GM12873 (cell line): ENCODE measurements around the gene NT5C2.

Experiments used
- TF ChIP-seq, protein P1 (sequence below): IDR thresholded peaks from 2 replicates; pipeline ENCODE4 v1.5.1; 2012; ENCODE audit warnings: low read depth, mild to moderate bottlenecking, moderate library complexity, low read length, control low read depth; ENCODE audit not compliant: insufficient read depth; ENCODE audit errors: missing control alignments

NT5C2 gene

DNA sequence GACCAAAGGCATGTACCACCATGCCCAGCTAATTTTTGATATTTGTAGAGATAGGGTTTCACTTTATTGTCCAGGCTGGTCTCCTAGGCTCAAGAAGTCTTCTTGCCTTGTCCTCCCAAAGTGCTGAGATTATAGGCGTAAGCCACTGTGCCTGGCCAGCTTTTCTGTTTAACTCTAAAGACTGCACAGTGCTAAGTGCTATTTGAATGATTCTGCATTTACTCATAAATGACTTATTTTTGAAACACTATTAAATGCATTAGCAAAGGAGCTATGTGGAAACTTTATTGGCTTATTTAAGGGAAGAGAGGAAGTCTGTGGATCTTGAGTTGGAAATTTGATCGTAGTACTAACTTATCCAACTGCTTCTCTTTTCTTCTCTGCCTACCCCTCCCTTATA, 89.1 kb downstream of the NT5C2 start:
- TF ChIP-seq, protein P1, sequence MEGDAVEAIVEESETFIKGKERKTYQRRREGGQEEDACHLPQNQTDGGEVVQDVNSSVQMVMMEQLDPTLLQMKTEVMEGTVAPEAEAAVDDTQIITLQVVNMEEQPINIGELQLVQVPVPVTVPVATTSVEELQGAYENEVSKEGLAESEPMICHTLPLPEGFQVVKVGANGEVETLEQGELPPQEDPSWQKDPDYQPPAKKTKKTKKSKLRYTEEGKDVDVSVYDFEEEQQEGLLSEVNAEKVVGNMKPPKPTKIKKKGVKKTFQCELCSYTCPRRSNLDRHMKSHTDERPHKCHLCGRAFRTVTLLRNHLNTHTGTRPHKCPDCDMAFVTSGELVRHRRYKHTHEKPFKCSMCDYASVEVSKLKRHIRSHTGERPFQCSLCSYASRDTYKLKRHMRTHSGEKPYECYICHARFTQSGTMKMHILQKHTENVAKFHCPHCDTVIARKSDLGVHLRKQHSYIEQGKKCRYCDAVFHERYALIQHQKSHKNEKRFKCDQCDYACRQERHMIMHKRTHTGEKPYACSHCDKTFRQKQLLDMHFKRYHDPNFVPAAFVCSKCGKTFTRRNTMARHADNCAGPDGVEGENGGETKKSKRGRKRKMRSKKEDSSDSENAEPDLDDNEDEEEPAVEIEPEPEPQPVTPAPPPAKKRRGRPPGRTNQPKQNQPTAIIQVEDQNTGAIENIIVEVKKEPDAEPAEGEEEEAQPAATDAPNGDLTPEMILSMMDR: no peak

DNA sequence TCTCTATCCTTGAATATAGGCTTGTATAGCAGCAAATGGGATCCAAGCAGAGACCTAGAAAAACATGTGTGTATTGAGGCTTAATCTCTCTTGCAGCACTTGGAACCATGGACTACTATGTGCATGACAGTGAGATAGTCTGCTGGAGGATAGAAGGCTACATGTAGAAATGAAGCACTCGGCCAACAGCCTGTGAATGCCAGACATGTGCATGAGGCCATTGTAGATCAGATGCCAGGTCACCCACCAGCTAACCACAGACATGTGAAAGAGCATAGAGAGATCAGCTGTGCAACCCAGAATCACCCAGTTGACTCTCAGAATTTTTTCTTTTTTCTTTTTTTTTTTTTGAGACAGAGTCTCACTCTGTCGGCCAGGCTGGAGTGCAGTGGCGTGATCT, 90.9 kb downstream of the NT5C2 start:
- TF ChIP-seq, protein P1: no peak

DNA sequence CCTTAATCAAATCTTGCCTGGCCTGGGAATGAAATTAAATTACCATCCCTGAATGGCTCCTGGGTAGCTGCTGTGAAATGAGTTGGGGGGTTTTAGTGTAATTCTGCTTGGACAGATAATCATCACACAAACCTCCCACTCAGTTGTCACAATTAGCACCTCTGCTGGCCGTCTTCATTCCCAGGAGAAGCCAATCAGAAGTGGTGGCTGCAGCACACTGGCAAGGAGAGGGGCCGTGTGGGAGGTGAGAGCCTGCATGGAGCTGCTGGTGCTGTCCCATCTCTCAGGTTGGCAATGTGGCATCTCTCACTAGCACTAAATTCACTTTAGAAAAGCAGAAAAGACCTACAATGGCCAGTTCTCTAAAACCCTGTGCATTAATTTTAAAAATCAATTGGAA, 92.5 kb downstream of the NT5C2 start:
- TF ChIP-seq, protein P1: no peak

DNA sequence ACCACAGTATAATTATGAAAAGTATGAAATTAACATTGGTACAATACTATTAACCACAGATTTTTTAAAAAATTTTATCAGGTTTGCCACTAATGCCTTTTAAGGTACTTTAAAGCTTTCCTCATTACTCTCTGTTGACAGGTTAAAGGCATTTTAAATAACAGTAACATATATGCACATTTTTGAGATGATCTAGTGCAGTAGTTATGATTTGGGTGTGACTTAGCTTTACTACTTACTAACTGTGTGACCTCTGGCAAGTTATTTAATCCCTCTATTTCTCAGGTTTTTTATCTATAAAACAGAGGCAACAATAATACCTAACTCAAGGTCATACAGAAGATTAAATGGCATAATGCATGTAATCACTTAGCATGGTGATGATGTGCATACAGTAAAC, 94.8 kb downstream of the NT5C2 start:
- TF ChIP-seq, protein P1: no peak

DNA sequence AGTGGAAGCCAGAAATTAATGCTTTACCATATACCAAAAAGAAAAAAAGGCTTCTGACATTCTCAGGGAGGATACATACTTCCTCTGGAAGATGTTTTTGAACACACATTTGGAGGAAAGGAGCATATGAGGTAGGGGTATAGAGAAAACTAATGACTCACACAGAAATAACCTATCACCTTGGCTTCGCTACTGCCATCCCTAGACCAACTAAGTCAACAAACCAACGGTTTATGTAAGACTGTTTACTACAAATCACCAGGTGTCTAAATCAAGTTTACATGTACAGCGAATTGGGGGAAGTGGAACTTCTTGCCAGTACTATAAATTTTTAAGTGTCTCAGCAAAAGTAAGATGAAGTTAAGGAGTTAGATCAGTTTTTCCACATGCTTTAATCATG, 96.9 kb downstream of the NT5C2 start:
- TF ChIP-seq, protein P1: no peak

DNA sequence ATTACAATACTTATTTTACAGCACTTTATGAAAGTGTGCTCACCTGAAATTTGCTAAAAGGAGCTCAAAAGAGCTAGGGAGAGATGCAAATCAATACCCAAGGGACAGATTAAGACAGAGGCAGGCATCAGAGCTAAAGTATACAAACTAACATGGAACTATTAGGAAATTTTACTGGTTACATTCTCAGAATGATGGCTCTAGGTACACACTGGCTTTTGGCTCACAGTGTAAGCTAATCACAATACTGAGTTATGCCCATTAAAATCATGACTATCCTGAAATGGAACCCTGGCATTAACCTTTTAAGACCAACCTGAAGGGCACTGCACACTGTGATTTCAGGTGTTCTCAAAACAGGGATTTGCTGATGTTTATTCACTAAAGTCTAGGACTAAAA, 98.1 kb downstream of the NT5C2 start:
- TF ChIP-seq, protein P1: no peak

DNA sequence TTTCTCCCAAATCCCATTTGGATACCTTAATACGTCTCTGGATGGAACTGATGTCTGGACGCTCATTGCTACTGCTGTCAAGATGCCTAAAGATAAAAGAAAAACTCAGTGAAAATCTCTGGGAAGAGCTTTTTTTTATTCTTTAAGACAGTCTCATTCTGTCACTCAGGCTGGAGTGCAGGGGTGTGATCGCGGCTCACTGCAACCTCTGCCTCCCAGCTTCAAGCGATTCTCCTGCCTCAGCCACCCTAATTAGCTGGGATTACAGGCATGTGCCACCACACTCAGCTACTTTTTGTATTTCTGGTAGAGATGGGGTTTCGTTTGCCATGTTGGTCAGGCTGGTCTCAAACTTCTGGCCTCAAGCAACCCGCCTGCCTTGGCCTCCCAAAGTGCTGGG, 102.2 kb downstream of the NT5C2 start:
- TF ChIP-seq, protein P1: no peak
